Measurements from ENCODE around the gene AMIGO2. TPM values are rescaled to one million over a fixed set of nuclear protein-coding genes. Genes with fewer than 3 reads are reported as not detected.
"Not testable (repeated sequence)": the region's sequence is repeated elsewhere in the genome, so short reads cannot be mapped to it uniquely, and the experiment has no call there.

AMIGO2 gene
- total and polyA plus RNA-seq, 2 experiments from 2014 or later: 1.8 to 3.8 TPM

DNA sequence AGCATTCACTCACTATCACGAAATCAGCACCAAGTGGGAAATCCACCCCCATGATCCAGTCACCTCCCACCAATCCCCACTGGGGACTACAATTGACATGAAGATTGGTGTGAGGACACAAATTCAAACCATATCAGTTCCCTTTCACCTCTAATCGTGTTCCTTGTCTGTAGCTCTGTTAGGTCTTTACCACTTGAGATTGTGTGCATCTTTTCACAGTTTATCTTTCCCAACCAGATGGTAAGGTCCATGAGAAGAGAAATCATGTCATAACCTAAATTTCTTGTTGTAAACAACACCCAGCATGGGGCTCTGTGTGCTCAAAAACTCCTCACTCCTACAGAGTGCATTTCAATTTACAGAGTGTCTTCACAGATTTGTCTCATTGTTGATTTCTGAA, 27.5 kb downstream of the AMIGO2 start (continued):
- TF ChIP-seq EZH2 (IDR thresholded peaks at IDR 0.05; ENCODE audit: low read depth, unreplicated experiment) (no peak), ZNF331 (CRISPR knock-in tag; IDR thresholded peaks at IDR 0.05; ENCODE audit: low read depth) (no peak), CREB1 (CRISPR knock-in tag; IDR thresholded peaks at IDR 0.05; ENCODE audit: low read depth) (no peak), NANOG (IDR thresholded peaks at IDR 0.05; ENCODE audit: borderline replicate concordance) (no peak), STAT1 (IDR thresholded peaks at IDR 0.05; ENCODE audit: unreplicated experiment) (no peak), JUNB (IDR thresholded peaks at IDR 0.05; ENCODE audit: unreplicated experiment) (no peak), POLR2AphosphoS5 (IDR thresholded peaks at IDR 0.05; ENCODE audit: low read depth) (no peak), EZH2phosphoT487 (IDR thresholded peaks at IDR 0.05; ENCODE audit: unreplicated experiment) (no peak)
- TF ChIP-seq, protein P1, sequence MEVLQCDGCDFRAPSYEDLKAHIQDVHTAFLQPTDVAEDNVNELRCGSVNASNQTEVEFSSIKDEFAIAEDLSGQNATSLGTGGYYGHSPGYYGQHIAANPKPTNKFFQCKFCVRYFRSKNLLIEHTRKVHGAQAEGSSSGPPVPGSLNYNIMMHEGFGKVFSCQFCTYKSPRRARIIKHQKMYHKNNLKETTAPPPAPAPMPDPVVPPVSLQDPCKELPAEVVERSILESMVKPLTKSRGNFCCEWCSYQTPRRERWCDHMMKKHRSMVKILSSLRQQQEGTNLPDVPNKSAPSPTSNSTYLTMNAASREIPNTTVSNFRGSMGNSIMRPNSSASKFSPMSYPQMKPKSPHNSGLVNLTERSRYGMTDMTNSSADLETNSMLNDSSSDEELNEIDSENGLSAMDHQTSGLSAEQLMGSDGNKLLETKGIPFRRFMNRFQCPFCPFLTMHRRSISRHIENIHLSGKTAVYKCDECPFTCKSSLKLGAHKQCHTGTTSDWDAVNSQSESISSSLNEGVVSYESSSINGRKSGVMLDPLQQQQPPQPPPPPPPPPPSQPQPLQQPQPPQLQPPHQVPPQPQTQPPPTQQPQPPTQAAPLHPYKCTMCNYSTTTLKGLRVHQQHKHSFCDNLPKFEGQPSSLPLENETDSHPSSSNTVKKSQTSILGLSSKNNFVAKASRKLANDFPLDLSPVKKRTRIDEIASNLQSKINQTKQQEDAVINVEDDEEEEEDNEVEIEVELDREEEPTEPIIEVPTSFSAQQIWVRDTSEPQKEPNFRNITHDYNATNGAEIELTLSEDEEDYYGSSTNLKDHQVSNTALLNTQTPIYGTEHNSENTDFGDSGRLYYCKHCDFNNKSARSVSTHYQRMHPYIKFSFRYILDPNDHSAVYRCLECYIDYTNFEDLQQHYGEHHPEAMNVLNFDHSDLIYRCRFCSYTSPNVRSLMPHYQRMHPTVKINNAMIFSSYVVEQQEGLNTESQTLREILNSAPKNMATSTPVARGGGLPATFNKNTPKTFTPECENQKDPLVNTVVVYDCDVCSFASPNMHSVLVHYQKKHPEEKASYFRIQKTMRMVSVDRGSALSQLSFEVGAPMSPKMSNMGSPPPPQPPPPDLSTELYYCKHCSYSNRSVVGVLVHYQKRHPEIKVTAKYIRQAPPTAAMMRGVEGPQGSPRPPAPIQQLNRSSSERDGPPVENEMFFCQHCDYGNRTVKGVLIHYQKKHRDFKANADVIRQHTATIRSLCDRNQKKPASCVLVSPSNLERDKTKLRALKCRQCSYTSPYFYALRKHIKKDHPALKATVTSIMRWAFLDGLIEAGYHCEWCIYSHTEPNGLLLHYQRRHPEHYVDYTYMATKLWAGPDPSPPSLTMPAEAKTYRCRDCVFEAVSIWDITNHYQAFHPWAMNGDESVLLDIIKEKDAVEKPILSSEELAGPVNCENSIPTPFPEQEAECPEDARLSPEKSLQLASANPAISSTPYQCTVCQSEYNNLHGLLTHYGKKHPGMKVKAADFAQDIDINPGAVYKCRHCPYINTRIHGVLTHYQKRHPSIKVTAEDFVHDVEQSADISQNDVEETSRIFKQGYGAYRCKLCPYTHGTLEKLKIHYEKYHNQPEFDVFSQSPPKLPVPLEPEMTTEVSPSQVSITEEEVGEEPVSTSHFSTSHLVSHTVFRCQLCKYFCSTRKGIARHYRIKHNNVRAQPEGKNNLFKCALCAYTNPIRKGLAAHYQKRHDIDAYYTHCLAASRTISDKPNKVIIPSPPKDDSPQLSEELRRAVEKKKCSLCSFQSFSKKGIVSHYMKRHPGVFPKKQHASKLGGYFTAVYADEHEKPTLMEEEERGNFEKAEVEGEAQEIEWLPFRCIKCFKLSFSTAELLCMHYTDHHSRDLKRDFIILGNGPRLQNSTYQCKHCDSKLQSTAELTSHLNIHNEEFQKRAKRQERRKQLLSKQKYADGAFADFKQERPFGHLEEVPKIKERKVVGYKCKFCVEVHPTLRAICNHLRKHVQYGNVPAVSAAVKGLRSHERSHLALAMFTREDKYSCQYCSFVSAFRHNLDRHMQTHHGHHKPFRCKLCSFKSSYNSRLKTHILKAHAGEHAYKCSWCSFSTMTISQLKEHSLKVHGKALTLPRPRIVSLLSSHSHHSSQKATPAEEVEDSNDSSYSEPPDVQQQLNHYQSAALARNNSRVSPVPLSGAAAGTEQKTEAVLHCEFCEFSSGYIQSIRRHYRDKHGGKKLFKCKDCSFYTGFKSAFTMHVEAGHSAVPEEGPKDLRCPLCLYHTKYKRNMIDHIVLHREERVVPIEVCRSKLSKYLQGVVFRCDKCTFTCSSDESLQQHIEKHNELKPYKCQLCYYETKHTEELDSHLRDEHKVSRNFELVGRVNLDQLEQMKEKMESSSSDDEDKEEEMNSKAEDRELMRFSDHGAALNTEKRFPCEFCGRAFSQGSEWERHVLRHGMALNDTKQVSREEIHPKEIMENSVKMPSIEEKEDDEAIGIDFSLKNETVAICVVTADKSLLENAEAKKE (CRISPR knock-in tag; IDR thresholded peaks at IDR 0.05): no peak

DNA sequence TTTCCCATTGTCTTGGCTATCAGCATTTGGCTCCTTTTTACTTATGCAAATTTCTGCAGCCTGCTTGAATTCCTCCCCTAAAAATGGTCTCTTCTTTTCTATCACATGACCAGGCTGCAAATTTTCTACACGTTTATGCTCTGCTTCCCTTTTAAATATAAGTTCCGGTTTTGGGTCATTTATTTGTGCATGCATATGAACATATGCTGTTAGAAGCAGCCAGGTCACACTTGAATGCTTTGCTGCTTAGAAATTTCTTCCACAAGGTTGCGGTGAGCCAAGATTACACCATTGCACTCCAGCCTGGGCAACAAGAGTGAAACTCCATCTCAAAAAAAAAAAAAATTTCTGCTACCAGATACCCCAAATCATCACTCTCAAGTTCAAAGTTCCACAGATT, 28.5 kb downstream of the AMIGO2 start:
- Mint-ChIP-seq H3K9me3 (peaks cover 26% of the 10 kb centered on the region), H3K36me3 (ENCODE audit: low read depth) (peaks cover 20% of the 10 kb centered on the region)
- ATAC-seq; H3K4me3 ChIP-seq; H3K27me3 ChIP-seq (ENCODE audit: insufficient read depth); H3K79me2 ChIP-seq (replicated peaks; ENCODE audit: insufficient read depth); H3K4me1 ChIP-seq (ENCODE audit: insufficient read depth); H3K27ac Mint-ChIP-seq; H3K9me2 ChIP-seq (ENCODE audit: insufficient read depth); H3K4me3 Mint-ChIP-seq; H3K36me3 ChIP-seq (ENCODE audit: insufficient read depth); H4K20me1 ChIP-seq (replicated peaks; ENCODE audit: insufficient read depth); H3K4me1 Mint-ChIP-seq; DNase-seq (ENCODE audit: low spot score); H3F3A ChIP-seq (replicated peaks; ENCODE audit: low read depth); H3K4me2 ChIP-seq; H2AFZ ChIP-seq; H3K27ac ChIP-seq (ENCODE audit: low read depth); H3K27me3 Mint-ChIP-seq (ENCODE audit: insufficient read depth, low read depth, poor library complexity): not testable (repeated sequence)
